ENCODE data around the gene MGRN1. TPM values are rescaled to one million over a fixed set of nuclear protein-coding genes. Genes with fewer than 3 reads are reported as not detected.

Gene MGRN1
- total RNA-seq, 3 donors from 2014 or later = 72.3 to 80.2 (median 77.0) TPM

DNA sequence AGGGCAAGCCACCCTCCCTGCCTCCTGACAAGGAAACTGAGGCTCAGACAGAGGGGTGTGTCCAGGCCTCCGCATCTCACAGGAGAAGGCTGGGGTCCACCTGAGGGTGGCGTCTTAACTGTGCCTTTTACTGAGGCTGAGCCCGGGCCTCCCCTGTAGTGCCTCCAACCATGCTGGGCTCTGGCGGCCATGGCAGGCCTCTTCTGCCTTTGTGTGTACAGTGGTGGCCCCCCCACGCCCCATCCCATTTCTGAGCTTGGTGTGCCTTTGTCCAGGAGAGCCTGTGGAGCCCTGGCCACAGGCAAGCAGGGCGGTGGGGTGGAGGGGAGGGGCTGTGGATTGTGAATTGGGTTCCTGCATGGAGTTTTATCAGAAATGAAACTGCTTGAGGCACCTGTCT lies 31.2 kb downstream of the MGRN1 start:
- Histone ChIP-seq H3K4me1 (ENCODE audit: low read depth) (peaks cover 8% of the 10 kb centered on the region), H3K4me3 (no peak overlapping the region), H3K36me3 (ENCODE audit: low read depth) (peaks cover 9% of the 10 kb centered on the region), H3K9me3 (no peaks in the 10 kb centered on the region)
- TF ChIP-seq, protein P1, sequence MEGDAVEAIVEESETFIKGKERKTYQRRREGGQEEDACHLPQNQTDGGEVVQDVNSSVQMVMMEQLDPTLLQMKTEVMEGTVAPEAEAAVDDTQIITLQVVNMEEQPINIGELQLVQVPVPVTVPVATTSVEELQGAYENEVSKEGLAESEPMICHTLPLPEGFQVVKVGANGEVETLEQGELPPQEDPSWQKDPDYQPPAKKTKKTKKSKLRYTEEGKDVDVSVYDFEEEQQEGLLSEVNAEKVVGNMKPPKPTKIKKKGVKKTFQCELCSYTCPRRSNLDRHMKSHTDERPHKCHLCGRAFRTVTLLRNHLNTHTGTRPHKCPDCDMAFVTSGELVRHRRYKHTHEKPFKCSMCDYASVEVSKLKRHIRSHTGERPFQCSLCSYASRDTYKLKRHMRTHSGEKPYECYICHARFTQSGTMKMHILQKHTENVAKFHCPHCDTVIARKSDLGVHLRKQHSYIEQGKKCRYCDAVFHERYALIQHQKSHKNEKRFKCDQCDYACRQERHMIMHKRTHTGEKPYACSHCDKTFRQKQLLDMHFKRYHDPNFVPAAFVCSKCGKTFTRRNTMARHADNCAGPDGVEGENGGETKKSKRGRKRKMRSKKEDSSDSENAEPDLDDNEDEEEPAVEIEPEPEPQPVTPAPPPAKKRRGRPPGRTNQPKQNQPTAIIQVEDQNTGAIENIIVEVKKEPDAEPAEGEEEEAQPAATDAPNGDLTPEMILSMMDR (IDR thresholded peaks at IDR 0.05) = no peak
- intact Hi-C loops (cut with DNase I, micrococcal nuclease) = no loop called here
- DNase-seq (no peak), ATAC-seq (no peak)

DNA sequence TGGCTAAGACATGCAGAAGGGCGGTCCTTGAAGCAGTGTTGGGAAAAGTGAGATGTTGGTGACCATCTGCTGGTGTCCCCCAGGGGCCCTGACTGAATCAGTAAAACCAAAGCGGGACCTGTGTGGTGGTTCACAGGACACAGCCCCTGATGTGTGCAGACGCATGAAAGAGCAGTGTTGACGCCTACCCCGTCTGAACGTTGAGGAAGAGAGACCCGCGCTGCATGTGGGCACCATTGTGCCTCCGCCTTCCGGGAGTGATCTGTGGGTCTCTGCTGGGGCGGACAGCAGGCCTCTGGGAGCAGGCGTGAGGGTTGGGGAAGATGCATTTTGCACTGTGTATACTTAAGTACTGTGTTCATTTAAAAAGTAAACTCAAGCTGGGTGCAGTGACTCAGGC lies 31.6 kb downstream of the MGRN1 start:
- Histone ChIP-seq H3K4me3 (no peak overlapping the region), H3K9me3 (no peaks in the 10 kb centered on the region), H3K36me3 (ENCODE audit: low read depth) (peaks cover 9% of the 10 kb centered on the region), H3K4me1 (ENCODE audit: low read depth) (peaks cover 8% of the 10 kb centered on the region)
- DNase-seq = no peak
- intact Hi-C loops (cut with DNase I, micrococcal nuclease) = no loop called here
- TF ChIP-seq, protein P1 (IDR thresholded peaks at IDR 0.05) = no peak
- no peak for ATAC-seq

DNA sequence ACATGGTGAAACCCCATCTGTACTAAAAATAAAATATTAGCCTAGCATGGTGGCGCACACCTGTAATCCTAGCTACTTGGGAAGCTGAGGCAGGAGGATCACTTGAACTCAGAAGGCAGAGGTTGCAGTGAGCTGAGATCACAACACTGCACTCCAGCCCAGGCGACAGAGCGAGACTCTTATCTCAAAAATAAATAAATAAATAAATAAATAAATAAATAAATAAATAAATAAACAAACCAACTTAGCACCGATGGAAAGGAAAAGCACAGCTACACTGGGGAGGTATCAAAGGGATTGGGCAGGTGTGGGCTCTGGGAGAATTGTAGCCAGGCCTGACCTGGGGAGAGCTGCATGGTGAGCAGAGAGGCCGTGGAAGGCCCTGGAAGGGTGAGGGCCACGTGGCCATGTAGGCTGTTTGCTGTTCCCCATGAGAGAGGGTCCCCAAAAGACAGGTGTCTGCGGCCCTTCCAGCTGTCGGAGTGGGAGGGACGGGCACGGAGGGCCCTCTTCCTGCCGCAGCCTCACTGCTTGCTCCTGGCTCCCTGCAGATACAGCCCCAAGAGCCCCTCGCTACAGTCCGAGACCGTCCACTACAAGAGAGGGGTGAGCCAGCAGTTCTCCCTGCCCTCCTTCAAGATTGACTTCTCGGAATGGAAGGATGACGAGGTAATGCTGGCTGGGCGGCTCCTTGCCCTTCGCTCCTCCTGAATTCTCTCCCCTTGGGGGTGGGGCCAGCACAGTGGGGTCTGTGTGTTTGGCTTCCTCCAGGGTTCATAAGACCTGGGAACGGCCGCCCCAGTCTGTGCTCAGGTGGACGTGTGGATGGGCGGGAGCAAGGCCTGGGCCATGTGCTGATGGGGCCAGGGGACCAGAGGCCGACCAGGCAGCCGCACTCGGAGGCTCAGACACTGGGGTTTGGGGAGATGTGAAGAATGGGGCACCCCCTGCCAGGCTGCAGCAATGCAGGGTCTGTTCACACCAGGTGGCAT lies 32.4 kb downstream of the MGRN1 start:
- intact Hi-C loops (cut with DNase I, micrococcal nuclease) = no loop called here

DNA sequence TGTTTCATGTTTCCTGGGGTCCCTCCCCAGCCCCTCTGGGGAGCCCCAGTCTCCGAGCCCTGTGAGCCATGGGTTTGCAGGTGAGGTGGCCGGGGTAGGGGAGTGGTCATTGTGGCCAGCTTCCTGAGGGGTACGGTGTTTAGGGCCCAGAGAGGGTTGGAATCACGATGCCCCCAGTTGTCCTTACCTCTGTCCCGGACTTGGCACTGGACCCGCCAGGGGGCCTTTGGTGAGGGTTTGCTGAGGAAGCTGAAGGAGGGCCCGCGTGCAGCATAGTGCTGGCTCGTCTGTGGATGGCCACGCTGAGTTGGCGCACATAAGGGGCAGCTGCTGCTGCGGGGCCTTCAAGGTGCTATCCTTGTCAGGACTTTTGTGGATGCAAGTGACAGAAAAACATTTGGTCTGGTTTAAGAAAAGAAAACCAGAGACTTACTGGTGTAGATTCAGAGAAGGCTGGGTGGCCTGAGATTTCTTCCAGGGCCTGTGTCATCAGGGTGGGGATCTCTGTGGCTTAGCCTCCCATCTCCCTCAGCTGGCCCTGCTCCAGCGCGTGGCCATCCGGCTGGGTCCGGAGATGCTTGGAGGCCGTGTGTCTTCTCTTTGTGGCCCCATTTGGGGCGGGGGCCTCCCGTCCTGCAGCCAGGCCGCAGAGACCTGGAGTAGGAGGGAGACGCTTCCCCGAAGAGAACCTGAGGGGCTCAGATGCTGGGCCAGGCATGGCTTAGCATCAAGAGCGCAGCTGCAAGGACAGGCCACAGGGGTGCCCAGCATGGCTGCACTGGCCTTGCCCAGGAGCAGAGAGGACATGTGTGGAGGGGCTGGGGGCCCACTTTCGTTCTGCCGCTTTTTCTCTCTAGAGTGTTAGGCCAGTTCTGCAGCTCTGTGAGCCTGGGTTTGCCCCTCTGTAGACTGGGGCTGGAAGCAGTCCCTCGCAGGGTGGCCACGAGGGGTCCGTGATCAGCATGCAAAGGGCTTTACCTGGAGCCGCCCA lies 35.0 kb downstream of the MGRN1 start:
- intact Hi-C loops (cut with DNase I, micrococcal nuclease) = no loop called here
- TF ChIP-seq, protein P1 (IDR thresholded peaks at IDR 0.05) = no peak
- Histone ChIP-seq H3K4me3 (no peak overlapping the region), H3K36me3 (ENCODE audit: low read depth) (peaks cover 9% of the 10 kb centered on the region), H3K4me1 (ENCODE audit: low read depth) (peaks cover 19% of the 10 kb centered on the region), H3K9me3 (no peaks in the 10 kb centered on the region)
- no peak for ATAC-seq
- no peak for DNase-seq

More for the DNA sequence above, 32.4 kb downstream of the MGRN1 start:
- Histone ChIP-seq H3K4me1 (ENCODE audit: low read depth) (peaks cover 8% of the 10 kb centered on the region), H3K4me3 (no peak overlapping the region), H3K9me3 (no peaks in the 10 kb centered on the region), H3K36me3 (ENCODE audit: low read depth) (peaks cover 9% of the 10 kb centered on the region)
- DNase-seq = no peak
- no peak for ATAC-seq
- TF ChIP-seq, protein P1 (IDR thresholded peaks at IDR 0.05) = no peak

DNA sequence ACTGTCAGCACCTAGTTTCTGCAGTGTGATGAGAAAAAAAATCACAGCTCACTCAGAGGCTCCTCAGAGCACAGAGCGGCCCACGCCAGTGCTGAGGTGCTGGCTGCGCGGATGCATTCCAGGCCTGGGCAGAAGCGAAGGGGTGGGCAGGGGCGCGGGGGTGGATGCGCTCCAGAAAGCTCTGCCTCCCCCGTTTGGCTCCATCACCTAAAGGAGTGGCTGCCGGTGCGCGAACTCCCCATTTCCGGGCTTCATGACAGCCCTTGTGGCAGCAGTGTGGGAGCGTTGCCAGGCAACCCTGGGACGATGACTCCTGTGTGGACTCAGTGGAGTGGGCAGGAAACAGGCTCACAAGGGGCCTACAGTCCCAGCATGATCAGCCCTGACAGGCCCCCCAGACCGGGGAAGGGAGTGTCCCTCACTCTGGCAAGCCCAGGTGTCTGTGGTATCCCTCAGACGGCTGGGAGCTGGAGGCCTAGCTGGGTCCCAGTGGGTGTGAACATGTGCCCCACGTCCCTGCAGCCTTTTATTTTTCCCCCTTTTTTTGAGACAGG lies 35.9 kb downstream of the MGRN1 start:
- Histone ChIP-seq H3K9me3 (no peaks in the 10 kb centered on the region), H3K36me3 (ENCODE audit: low read depth) (peaks cover 9% of the 10 kb centered on the region), H3K4me3 (no peak overlapping the region), H3K4me1 (ENCODE audit: low read depth) (peaks cover 25% of the 10 kb centered on the region)
- TF ChIP-seq, protein P1 (IDR thresholded peaks at IDR 0.05) = no peak
- peak; percentile 29 to 77 (median 65) for DNase-seq
- no peak for ATAC-seq
- intact Hi-C loops (cut with DNase I, micrococcal nuclease) = no loop called here
